ENCODE results near the gene CILP2. TPM values are rescaled to one million over a fixed set of nuclear protein-coding genes. Genes with fewer than 3 reads are reported as not detected.

CILP2 gene
- total and polyA plus RNA-seq, 2 experiments from 2014 or later: 2.2 to 8.4 TPM

- Histone ChIP-seq H3K27me3 (no peaks in the 10 kb centered on the region), H3K27ac (no peak overlapping the region), H3K4me1 (ENCODE audit: low read depth) (peaks cover 4% of the 10 kb centered on the region), H3K36me3 (peaks cover 2% of the 10 kb centered on the region), H3K4me3 (peak overlapping the region; percentile 66), H3K9me3 (ENCODE audit: low read depth) (no peaks in the 10 kb centered on the region)
- DNase-seq (ENCODE audit: low read depth in 1 of 2, low spot score in 1 of 2): no peak
- TF ChIP-seq CTCF (IDR thresholded peaks at IDR 0.05; ENCODE audit: low read depth, low read length): no peak
Measured at GRCh38 chr19:19517235-19517619, 20.8 kb upstream of the CILP2 start.

DNA sequence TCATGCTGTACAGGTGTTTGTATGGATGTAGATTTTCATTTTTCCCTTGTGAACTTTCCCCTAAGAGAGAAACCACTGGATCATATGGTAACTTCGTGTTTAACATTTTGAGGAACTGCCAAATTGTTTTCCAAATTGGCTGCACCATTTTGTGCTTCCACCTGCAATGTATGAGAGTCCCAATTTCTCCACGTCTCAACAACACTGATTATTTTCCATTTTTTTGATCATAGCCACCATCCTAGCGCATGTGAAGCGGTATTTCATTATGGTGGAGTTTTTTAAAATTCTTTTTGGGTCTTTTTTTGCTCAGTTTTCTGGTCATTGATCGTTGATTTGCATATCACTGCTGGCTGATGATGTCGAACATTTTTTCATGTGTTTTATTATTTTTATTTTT lies 17.1 kb upstream of the CILP2 start:
- DNase-seq (ENCODE audit: low read depth in 1 of 2, low spot score in 1 of 2): no peak
- H3K36me3 ChIP-seq: peaks cover 2% of the 10 kb centered on the region
- H3K4me3 ChIP-seq: no peak overlapping the region
- no peak overlapping the region for H3K27ac ChIP-seq
- no peaks in the 10 kb centered on the region for H3K9me3 ChIP-seq (ENCODE audit: low read depth)
- TF ChIP-seq CTCF (IDR thresholded peaks at IDR 0.05; ENCODE audit: low read depth, low read length): no peak
- H3K4me1 ChIP-seq (ENCODE audit: low read depth): peaks cover 10% of the 10 kb centered on the region
- no peaks in the 10 kb centered on the region for H3K27me3 ChIP-seq

DNA sequence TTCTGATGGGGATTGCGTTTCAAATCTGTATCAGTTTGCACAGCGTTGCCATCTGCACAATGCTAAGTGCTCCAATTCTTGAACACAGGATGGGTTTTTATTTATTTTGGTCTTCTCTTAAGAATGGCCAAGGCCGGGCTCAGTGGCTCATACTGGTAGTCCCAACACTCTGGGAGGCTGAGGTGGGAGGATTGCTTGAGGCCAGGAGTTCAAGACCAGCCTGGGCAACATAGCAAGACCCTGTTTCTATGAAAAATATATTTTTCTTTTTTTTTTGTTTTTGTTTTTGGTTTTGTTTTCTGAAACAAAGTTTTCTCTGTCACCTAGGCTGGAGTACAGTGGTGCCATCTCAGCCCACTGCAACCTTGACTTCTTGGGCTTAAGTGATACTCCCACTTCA lies 14.9 kb upstream of the CILP2 start:
- DNase-seq (ENCODE audit: low read depth in 1 of 2, low spot score in 1 of 2): no peak
- no peak overlapping the region for H3K27ac ChIP-seq
- H3K4me3 ChIP-seq: no peak overlapping the region
- no peaks in the 10 kb centered on the region for H3K9me3 ChIP-seq (ENCODE audit: low read depth)
- peaks cover 11% of the 10 kb centered on the region for H3K4me1 ChIP-seq (ENCODE audit: low read depth)
- H3K27me3 ChIP-seq: no peaks in the 10 kb centered on the region
- peaks cover 5% of the 10 kb centered on the region for H3K36me3 ChIP-seq
- TF ChIP-seq CTCF (IDR thresholded peaks at IDR 0.05; ENCODE audit: low read depth, low read length): no peak

GRCh38 chr19:19524053-19524452 lies 14.0 kb upstream of the CILP2 start:
- no peak overlapping the region for H3K27ac ChIP-seq
- no peak overlapping the region for H3K4me3 ChIP-seq
- peaks cover 5% of the 10 kb centered on the region for H3K36me3 ChIP-seq
- H3K4me1 ChIP-seq (ENCODE audit: low read depth): peaks cover 11% of the 10 kb centered on the region
- H3K27me3 ChIP-seq: no peaks in the 10 kb centered on the region
- no peaks in the 10 kb centered on the region for H3K9me3 ChIP-seq (ENCODE audit: low read depth)
- no peak for TF ChIP-seq CTCF (IDR thresholded peaks at IDR 0.05; ENCODE audit: low read depth, low read length)
- DNase-seq (ENCODE audit: low read depth in 1 of 2, low spot score in 1 of 2): no peak

- TF ChIP-seq CTCF (IDR thresholded peaks at IDR 0.05; ENCODE audit: low read depth, low read length): no peak
- Histone ChIP-seq H3K9me3 (ENCODE audit: low read depth) (no peaks in the 10 kb centered on the region), H3K4me3 (no peak overlapping the region), H3K27ac (peak overlapping the region; percentile 60), H3K4me1 (ENCODE audit: low read depth) (peaks cover 11% of the 10 kb centered on the region), H3K36me3 (peaks cover 3% of the 10 kb centered on the region), H3K27me3 (no peaks in the 10 kb centered on the region)
- DNase-seq (ENCODE audit: low read depth in 1 of 2, low spot score in 1 of 2): no peak
Measured at GRCh38 chr19:19525611-19526380, 12.3 kb upstream of the CILP2 start.

Data from cardiac muscle cell (in vitro differentiated cells and primary cell).